Renal pelvis (tissue), 4 donors: ENCODE measurements around the gene IL4R. TPM values are rescaled to one million over a fixed set of nuclear protein-coding genes. Genes with fewer than 3 reads are reported as not detected.

Experiments
- DNase-seq: peaks from one replicate; pipeline ENCODE4 v3.0.0-alpha.2; 2013
- polyA plus RNA-seq, 3 donors: library from polyadenylated mRNA; unstranded; fragments of 120-200 nt; gene quantifications; one replicate each; pipeline ENCODE4 v1.2.1, GENCODE V29; 2013; ENCODE audit not compliant: insufficient read length in 3 of 3

Gene IL4R
- polyA plus RNA-seq, 3 donors: 16.4 to 24.1 (median 23.1) TPM

- DNase-seq: no peak
Observed at GRCh38 chr16:27351989-27352388, 38.2 kb downstream of the IL4R start.

- no peak for DNase-seq
Observed at GRCh38 chr16:27353853-27354252, 40.1 kb downstream of the IL4R start.

GRCh38 chr16:27355610-27356009 is 41.8 kb downstream of the IL4R start:
- no peak for DNase-seq

- no peak for DNase-seq
Observed at GRCh38 chr16:27356794-27357193, 43.0 kb downstream of the IL4R start.

GRCh38 chr16:27359051-27359450 is 45.3 kb downstream of the IL4R start:
- no peak for DNase-seq

- no peak for DNase-seq
Observed at GRCh38 chr16:27359615-27360014, 45.8 kb downstream of the IL4R start.

GRCh38 chr16:27361987-27362386 is 48.2 kb downstream of the IL4R start:
- DNase-seq: no peak

- no peak for DNase-seq
Observed at GRCh38 chr16:27362570-27363245, 48.9 kb downstream of the IL4R start.

- DNase-seq: no peak
Observed at GRCh38 chr16:27363246-27363632, 49.5 kb downstream of the IL4R start.

- DNase-seq: no peak
Observed at GRCh38 chr16:27363797-27364196, 50.0 kb downstream of the IL4R start.

GRCh38 chr16:27364493-27365141 is 50.8 kb downstream of the IL4R start:
- DNase-seq: no peak

GRCh38 chr16:27365142-27366089 is 51.6 kb downstream of the IL4R start:
- DNase-seq: no peak

GRCh38 chr16:27366687-27367460 is 53.1 kb downstream of the IL4R start:
- DNase-seq: no peak

GRCh38 chr16:27367461-27368357 is 53.9 kb downstream of the IL4R start:
- DNase-seq: peak; percentile 23

GRCh38 chr16:27368358-27368722 is 54.6 kb downstream of the IL4R start:
- DNase-seq: no peak

- DNase-seq: no peak
Observed at GRCh38 chr16:27369806-27370205, 56.0 kb downstream of the IL4R start.

- no peak for DNase-seq
Observed at GRCh38 chr16:27370318-27370717, 56.5 kb downstream of the IL4R start.

GRCh38 chr16:27373312-27373711 is 59.5 kb downstream of the IL4R start:
- no peak for DNase-seq

GRCh38 chr16:27374221-27374803 is 60.5 kb downstream of the IL4R start:
- no peak for DNase-seq

- DNase-seq: peak; percentile 73
Observed at GRCh38 chr16:27374804-27375425, 61.1 kb downstream of the IL4R start.
